ENCODE measurements around the gene SNAI3.

SNAI3 gene

DNA sequence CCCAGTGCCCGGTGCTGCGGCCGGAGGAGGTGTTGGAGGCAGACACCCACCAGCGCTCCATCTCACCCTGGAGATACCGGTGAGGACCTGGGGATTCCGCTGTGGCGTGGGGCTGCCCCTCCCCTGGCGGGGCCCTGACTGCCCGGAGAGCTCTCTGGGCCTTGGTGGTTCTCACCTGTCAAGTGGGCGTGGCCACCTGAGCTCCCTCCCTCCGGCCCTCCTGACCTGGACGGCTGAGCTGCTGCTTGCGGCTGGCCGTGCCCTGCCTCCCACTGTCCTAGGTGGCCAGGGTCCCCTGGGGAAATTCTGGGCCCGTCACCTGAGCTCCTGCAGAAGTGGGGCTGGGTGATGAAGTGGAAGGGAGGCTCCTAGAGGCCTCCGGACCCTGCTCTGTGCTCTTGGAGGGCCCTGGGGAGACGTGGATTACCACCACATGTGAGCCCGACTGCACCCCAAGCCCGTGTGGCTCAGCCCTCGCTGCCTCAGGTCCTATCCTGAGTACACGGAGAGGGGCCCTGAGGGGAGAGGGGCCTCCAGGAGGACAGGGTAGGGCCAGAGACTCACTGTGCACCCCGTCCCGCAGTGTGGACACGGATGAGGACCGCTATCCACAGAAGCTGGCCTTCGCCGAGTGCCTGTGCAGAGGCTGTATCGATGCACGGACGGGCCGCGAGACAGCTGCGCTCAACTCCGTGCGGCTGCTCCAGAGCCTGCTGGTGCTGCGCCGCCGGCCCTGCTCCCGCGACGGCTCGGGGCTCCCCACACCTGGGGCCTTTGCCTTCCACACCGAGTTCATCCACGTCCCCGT, 46.9 kb downstream of the SNAI3 start:
- TF ChIP-seq, protein P1, sequence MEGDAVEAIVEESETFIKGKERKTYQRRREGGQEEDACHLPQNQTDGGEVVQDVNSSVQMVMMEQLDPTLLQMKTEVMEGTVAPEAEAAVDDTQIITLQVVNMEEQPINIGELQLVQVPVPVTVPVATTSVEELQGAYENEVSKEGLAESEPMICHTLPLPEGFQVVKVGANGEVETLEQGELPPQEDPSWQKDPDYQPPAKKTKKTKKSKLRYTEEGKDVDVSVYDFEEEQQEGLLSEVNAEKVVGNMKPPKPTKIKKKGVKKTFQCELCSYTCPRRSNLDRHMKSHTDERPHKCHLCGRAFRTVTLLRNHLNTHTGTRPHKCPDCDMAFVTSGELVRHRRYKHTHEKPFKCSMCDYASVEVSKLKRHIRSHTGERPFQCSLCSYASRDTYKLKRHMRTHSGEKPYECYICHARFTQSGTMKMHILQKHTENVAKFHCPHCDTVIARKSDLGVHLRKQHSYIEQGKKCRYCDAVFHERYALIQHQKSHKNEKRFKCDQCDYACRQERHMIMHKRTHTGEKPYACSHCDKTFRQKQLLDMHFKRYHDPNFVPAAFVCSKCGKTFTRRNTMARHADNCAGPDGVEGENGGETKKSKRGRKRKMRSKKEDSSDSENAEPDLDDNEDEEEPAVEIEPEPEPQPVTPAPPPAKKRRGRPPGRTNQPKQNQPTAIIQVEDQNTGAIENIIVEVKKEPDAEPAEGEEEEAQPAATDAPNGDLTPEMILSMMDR (IDR thresholded peaks at IDR 0.05; ENCODE audit: low read depth, low read length) = no peak
- 0 out of 2 replicates have a peak, but pooled peaks have one; percentile 35 for TF ChIP-seq EZH2phosphoT487 (IDR thresholded peaks at IDR 0.05; ENCODE audit: low read depth)
- Histone ChIP-seq H3K4me2 (ENCODE audit: low read length) (peak overlapping the region; percentile 31; the same call in 1 of the 2 replicates), H3K9ac (ENCODE audit: low read length) (no peak overlapping the region)

DNA sequence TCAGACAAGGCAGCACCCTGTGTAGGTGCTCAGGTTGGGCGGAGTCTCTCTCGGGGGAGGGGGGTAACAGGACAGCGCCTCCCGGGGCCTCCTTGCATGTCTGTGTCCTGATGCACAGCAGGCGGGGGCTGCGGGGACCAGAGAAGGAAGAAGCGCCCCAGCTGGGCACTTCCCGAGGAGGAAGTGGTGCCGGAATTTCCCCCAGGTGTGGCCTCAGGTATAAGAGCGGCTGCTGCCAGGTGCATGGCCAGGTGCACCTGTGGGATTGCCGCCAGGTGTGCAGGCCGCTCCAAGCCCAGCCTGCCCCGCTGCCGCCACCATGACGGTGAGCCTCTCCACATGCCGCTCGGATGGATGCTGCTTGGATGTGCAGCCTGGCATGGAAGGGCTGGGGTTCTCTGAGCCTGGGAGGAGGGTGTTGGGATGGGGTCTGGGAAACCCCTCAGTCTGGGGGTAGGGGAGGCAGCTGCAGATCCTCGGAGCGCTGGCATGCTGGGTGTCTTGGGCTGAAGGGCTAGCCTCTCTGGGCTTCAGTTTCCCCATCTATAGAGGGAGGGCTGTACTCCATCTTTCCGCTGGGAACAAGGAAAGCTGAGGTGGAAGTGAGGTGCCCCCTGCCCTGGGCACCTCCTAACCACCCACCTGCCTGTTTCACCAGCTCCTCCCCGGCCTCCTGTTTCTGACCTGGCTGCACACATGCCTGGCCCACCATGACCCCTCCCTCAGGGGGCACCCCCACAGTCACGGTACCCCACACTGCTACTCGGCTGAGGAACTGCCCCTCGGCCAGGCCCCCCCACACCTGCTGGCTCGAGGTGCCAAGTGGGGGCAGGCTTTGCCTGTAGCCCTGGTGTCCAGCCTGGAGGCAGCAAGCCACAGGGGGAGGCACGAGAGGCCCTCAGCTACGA, 47.7 kb downstream of the SNAI3 start, which contains the start of gene IL17C:
TSS of gene IL17C (plus strand) at position 250 of the 908 bp plus-strand sequence. CDS start at position 320, 70 bp downstream.
- Histone ChIP-seq H3K9me3 (ENCODE audit: insufficient read depth, low read length) (no peaks in the 10 kb centered on the region), H4K20me1 (ENCODE audit: insufficient read depth, low read length) (peaks cover 21% of the 10 kb centered on the region), H3K27me3 (ENCODE audit: low read depth, low read length) (peaks cover 66% of the 10 kb centered on the region), H3K4me1 (ENCODE audit: low read length) (peaks cover 38% of the 10 kb centered on the region), H3K27ac (ENCODE audit: low read length) (no peak within 1 kb of the TSS), H3K36me3 (replicated peaks; ENCODE audit: low read depth, low read length) (peaks cover 5% of the 10 kb centered on the region), H2AFZ (ENCODE audit: low read depth, low read length) (no peak within 1 kb of the TSS), H3K9ac (ENCODE audit: low read length) (no peak within 1 kb of the TSS), H3K79me2 (ENCODE audit: low read length) (no peaks in the 10 kb centered on the region), H3K4me3 (ENCODE audit: low read length) (no peak within 1 kb of the TSS), H3K4me2 (ENCODE audit: low read length) (peak within 1 kb of the TSS; percentile 31; the same call in 1 of the 2 replicates)
- no peak for TF ChIP-seq EZH2phosphoT487 (IDR thresholded peaks at IDR 0.05; ENCODE audit: low read depth)
- TF ChIP-seq, protein P1 (IDR thresholded peaks at IDR 0.05; ENCODE audit: low read depth, low read length) = no peak

More for the DNA sequence above, 46.9 kb downstream of the SNAI3 start:
- H3K9me3 ChIP-seq (ENCODE audit: insufficient read depth, low read length) = no peaks in the 10 kb centered on the region
- no peaks in the 10 kb centered on the region for H3K79me2 ChIP-seq (ENCODE audit: low read length)
- H2AFZ ChIP-seq (ENCODE audit: low read depth, low read length) = no peak overlapping the region
- no peak overlapping the region for H3K27ac ChIP-seq (ENCODE audit: low read length)
- H4K20me1 ChIP-seq (ENCODE audit: insufficient read depth, low read length) = peaks cover 30% of the 10 kb centered on the region
- no peak overlapping the region for H3K4me3 ChIP-seq (ENCODE audit: low read length)
- H3K27me3 ChIP-seq (ENCODE audit: low read depth, low read length) = peaks cover 65% of the 10 kb centered on the region
- H3K36me3 ChIP-seq (replicated peaks; ENCODE audit: low read depth, low read length) = peaks cover 13% of the 10 kb centered on the region
- H3K4me1 ChIP-seq (ENCODE audit: low read length) = peaks cover 31% of the 10 kb centered on the region

DNA sequence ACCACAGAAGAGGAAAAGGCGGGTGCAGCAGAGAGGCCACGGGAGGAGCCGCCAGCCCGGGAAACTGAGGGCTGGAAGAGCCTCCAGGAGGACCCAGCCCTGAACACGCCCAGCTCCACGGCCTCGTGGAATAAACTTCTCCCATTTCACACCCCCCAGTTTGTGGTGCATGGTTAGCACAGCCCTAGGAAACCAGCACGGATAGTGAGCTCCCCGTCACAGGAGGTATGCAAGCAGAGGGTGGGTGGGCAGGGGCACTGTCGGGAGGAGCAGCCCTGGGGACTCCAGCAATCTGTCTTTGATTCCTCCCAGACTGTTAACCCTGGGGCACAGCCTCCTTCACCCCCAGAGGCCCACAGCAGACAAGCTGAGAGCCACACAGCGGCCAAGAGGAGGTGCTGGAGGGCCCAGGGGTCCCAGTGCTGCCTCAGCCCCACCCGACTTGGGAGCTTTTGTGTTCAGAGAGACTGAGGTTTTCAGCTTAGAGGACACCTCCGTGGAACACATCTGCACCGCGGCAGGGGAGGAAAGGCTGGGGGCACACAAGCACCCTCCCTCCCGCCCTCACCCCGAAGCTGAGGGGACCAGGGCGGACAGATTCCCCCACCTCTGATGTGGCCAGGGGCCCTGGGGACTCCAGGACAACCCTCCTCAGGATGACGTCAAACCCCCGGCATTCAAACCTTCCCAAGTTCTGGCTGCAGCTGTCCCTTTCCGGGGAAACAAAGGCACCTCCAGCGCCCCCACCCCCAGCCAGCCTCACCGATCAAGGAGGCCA, 49.6 kb downstream of the SNAI3 start:
- Histone ChIP-seq H3K36me3 (replicated peaks; ENCODE audit: low read depth, low read length) (peaks cover 3% of the 10 kb centered on the region), H2AFZ (ENCODE audit: low read depth, low read length) (no peak overlapping the region), H3K9me3 (ENCODE audit: insufficient read depth, low read length) (no peaks in the 10 kb centered on the region), H3K79me2 (ENCODE audit: low read length) (no peaks in the 10 kb centered on the region), H3K27me3 (ENCODE audit: low read depth, low read length) (peaks cover 66% of the 10 kb centered on the region), H3K27ac (ENCODE audit: low read length) (no peak overlapping the region), H3K4me1 (ENCODE audit: low read length) (peaks cover 44% of the 10 kb centered on the region), H3K4me2 (ENCODE audit: low read length) (no peak overlapping the region), H3K9ac (ENCODE audit: low read length) (no peak overlapping the region), H4K20me1 (ENCODE audit: insufficient read depth, low read length) (peaks cover 10% of the 10 kb centered on the region), H3K4me3 (ENCODE audit: low read length) (no peak overlapping the region)
- no peak for TF ChIP-seq EZH2phosphoT487 (IDR thresholded peaks at IDR 0.05; ENCODE audit: low read depth)
- TF ChIP-seq, protein P1 (IDR thresholded peaks at IDR 0.05; ENCODE audit: low read depth, low read length) = no peak

Data from OCI-LY3 (cell line).